H1 (cell line): ENCODE results near the gene BCAR3. TPM values are rescaled to one million over a fixed set of nuclear protein-coding genes. Genes with fewer than 3 reads are reported as not detected.
A peak's percentile ranks its signal among the peaks of the same experiment; 100 is the strongest.

Experiments
- CTCF ChIA-PET: fragments of 300-600 bp; sonication (Branson Sonifier 250); formaldehyde crosslinking; loops from one replicate; lab custom pipeline; 2021; ENCODE audit not compliant: partially characterized antibody; lab: Charles Lee
- POLR2A ChIA-PET: fragments of 300-600 bp; sonication (Branson Sonifier 250); formaldehyde crosslinking; loops from one replicate; lab custom pipeline; 2021; ENCODE audit warnings: inconsistent platforms; ENCODE audit not compliant: partially characterized antibody; lab: Charles Lee
- DNase-seq, 2 experiments: peaks; one replicate each; pipeline versions ENCODE4 v3.0.0 to v3.0.0-alpha.2; 2010 to 2022; ENCODE audit warnings: low spot score in 2 of 2, low read depth in 1 of 2, mixed read lengths in 1 of 2
- FAIRE-seq: peaks from 2 replicates; lab custom pipeline; 2011; peaks lifted over from hg19 to GRCh38; lab: Jason Lieb, UNC
- H2AFZ ChIP-seq: 2 replicates; pipeline ENCODE4 v1.8.1; 2012; ENCODE audit warnings: low read length, inconsistent platforms
- H2AK5ac ChIP-seq: 2 replicates; pipeline ENCODE4 v1.6.1; 2013; ENCODE audit warnings: low read depth, low read length
- H2BK120ac ChIP-seq: replicated peaks from 2 replicates; pipeline ENCODE3; 2013; ENCODE audit warnings: low read depth, low read length, inconsistent platforms
- H2BK12ac ChIP-seq: 2 replicates; pipeline ENCODE4 v1.6.1; 2013; ENCODE audit warnings: low read depth, low read length
- H2BK15ac ChIP-seq: 2 replicates; pipeline ENCODE4 v1.6.1; 2013; ENCODE audit warnings: low read length
- H2BK20ac ChIP-seq: 2 replicates; pipeline ENCODE4 v1.6.1; 2013; ENCODE audit warnings: low read length
- H2BK5ac ChIP-seq: 2 replicates; pipeline ENCODE4 v1.6.1; 2013; ENCODE audit warnings: low read depth, low read length
- H3K14ac ChIP-seq: 2 replicates; pipeline ENCODE4 v1.6.1; 2013; ENCODE audit warnings: inconsistent platforms; ENCODE audit not compliant: insufficient read length
- H3K18ac ChIP-seq: 2 replicates; pipeline ENCODE4 v1.6.1; 2013; ENCODE audit warnings: low read length; ENCODE audit errors: extremely low read depth
- H3K23ac ChIP-seq: 2 replicates; pipeline ENCODE4 v1.6.1; 2013; ENCODE audit warnings: inconsistent platforms; ENCODE audit not compliant: insufficient read length
- H3K23me2 ChIP-seq: 2 replicates; pipeline ENCODE4 v1.6.1; 2013; ENCODE audit warnings: low read depth, low read length
- H3K27ac ChIP-seq: 2 replicates; pipeline ENCODE4 v1.6.1; 2011; ENCODE audit warnings: low read depth, low read length, inconsistent platforms
- H3K27me3 ChIP-seq, 4 experiments: replicated peaks in 1 of 4; 1 replicate in 1 of 4; 2 replicates in 3 of 4; pipeline versions ENCODE4 v1.6.1 to v1.8.1; 2011 to 2013; ENCODE audit warnings: low read length in 3 of 4, mild to moderate bottlenecking in 3 of 4, inconsistent platforms in 2 of 4, mixed read lengths in 2 of 4, moderate library complexity in 1 of 4; ENCODE audit not compliant: control insufficient read depth in 3 of 4, insufficient read depth in 3 of 4; ENCODE audit errors: extremely low read depth in 1 of 4
- H3K36me3 ChIP-seq, 4 experiments: 2 replicates each; pipeline versions ENCODE4 v1.6.1 to v1.8.1; 2011 to 2013; ENCODE audit warnings: mild to moderate bottlenecking in 4 of 4, low read length in 3 of 4, moderate library complexity in 2 of 4, control low read depth in 1 of 4, inconsistent platforms in 1 of 4; ENCODE audit not compliant: insufficient read depth in 4 of 4, control insufficient read depth in 2 of 4
- H3K4ac ChIP-seq: replicated peaks from 2 replicates; pipeline ENCODE3; 2013; ENCODE audit warnings: low read length, low read depth, mixed read lengths, inconsistent platforms; ENCODE audit not compliant: insufficient read length
- H3K4me1 ChIP-seq, 4 experiments: replicated peaks in 1 of 4; 1 replicate in 1 of 4; 2 replicates in 3 of 4; pipeline versions ENCODE4 v1.6.1 to v1.8.1; 2011 to 2013; ENCODE audit warnings: low read length in 3 of 4, inconsistent platforms in 2 of 4, mixed read lengths in 1 of 4; ENCODE audit not compliant: insufficient read depth in 4 of 4, control insufficient read depth in 3 of 4
- H3K4me2 ChIP-seq, 2 experiments: 2 replicates each; pipeline versions ENCODE4 v1.6.1 to v1.8.1; 2011 to 2013; ENCODE audit warnings: low read depth in 2 of 2, low read length in 2 of 2, control low read depth in 1 of 2, inconsistent platforms in 1 of 2, mild to moderate bottlenecking in 1 of 2; ENCODE audit not compliant: insufficient read depth in 1 of 2
- H3K4me3 ChIP-seq, 4 experiments: fragments of 200-600, 300-600 bp in 1 of 4; sonication (generic), shearing (Covaris generic), sonication (Bioruptor Twin) in 1 of 4; 2 replicates each; pipeline versions ENCODE4 v1.5.1 to v1.8.1; 2011 to 2016; ENCODE audit warnings: low read length in 4 of 4, low read depth in 3 of 4, control low read depth in 2 of 4, inconsistent platforms in 2 of 4, mild to moderate bottlenecking in 2 of 4, mixed read lengths in 1 of 4, moderate library complexity in 1 of 4; ENCODE audit not compliant: insufficient read depth in 2 of 4; ENCODE audit errors: extremely low read depth in 1 of 4
- H3K56ac ChIP-seq: replicated peaks from 2 replicates; pipeline ENCODE3; 2013; ENCODE audit warnings: low read depth, mild to moderate bottlenecking, mixed read lengths, low read length, inconsistent platforms; ENCODE audit not compliant: insufficient read length
- H3K79me1 ChIP-seq: 2 replicates; pipeline ENCODE4 v1.6.1; 2013; ENCODE audit warnings: low read depth, low read length, control low read depth
- H3K79me2 ChIP-seq, 2 experiments: 2 replicates each; pipeline versions ENCODE4 v1.6.1 to v1.8.1; 2012 to 2013; ENCODE audit warnings: low read length in 2 of 2, mild to moderate bottlenecking in 2 of 2, inconsistent platforms in 1 of 2; ENCODE audit not compliant: insufficient read depth in 2 of 2, control insufficient read depth in 1 of 2
- H3K9ac ChIP-seq, 4 experiments: replicated peaks in 1 of 4; 1 replicate in 1 of 4; 2 replicates in 3 of 4; pipeline versions ENCODE4 v1.6.1 to v1.8.1; 2011 to 2013; ENCODE audit warnings: low read depth in 3 of 4, low read length in 3 of 4, control low read depth in 2 of 4, mild to moderate bottlenecking in 2 of 4, moderate library complexity in 2 of 4, inconsistent platforms in 1 of 4; ENCODE audit errors: extremely low read depth in 1 of 4
- H3K9me3 ChIP-seq, 2 experiments: 2 replicates each; pipeline versions ENCODE4 v1.6.1 to v1.8.1; 2012 to 2013; ENCODE audit warnings: mild to moderate bottlenecking in 2 of 2, moderate library complexity in 2 of 2, control low read depth in 1 of 2, inconsistent platforms in 1 of 2, low read depth in 1 of 2, low read length in 1 of 2, mixed read lengths in 1 of 2; ENCODE audit not compliant: insufficient read depth in 2 of 2
- H4K20me1 ChIP-seq, 2 experiments: replicated peaks in 1 of 2; 2 replicates each; pipeline versions ENCODE3 to v1.8.1; 2011 to 2013; ENCODE audit warnings: inconsistent platforms in 2 of 2, low read length in 2 of 2, mild to moderate bottlenecking in 1 of 2; ENCODE audit not compliant: insufficient read depth in 2 of 2, control insufficient read depth in 1 of 2
- H4K5ac ChIP-seq: 2 replicates; pipeline ENCODE4 v1.6.1; 2013; ENCODE audit warnings: low read length, low read depth, mixed read lengths, inconsistent platforms; ENCODE audit not compliant: insufficient read length
- H4K8ac ChIP-seq: 2 replicates; pipeline ENCODE4 v1.8.0; 2013; ENCODE audit warnings: mild to moderate bottlenecking, moderate library complexity, low read length, inconsistent platforms; ENCODE audit not compliant: insufficient read depth; ENCODE audit errors: extremely low read depth
- H4K91ac ChIP-seq: replicated peaks from 2 replicates; pipeline ENCODE3; 2013; ENCODE audit warnings: low read length, mixed read lengths, inconsistent platforms; ENCODE audit not compliant: insufficient read length
- BACH1 ChIP-seq: IDR thresholded peaks from 2 replicates; pipeline ENCODE4 v1.6.1; 2012; ENCODE audit warnings: low read length, improper control_type of control experiment
- CBX8 ChIP-seq: fragments of 300-800, 300-1000 bp; sonication (generic); IDR thresholded peaks from 2 replicates; pipeline ENCODE4 v1.7.1; 2016; ENCODE audit warnings: low read depth, low read length, borderline replicate concordance
- POLR2A ChIP-seq, 2 experiments: IDR thresholded peaks; 1 replicate in 1 of 2; 2 replicates in 1 of 2; pipeline ENCODE4 v1.6.1; 2011; ENCODE audit warnings: low read depth in 2 of 2, low read length in 2 of 2, mild to moderate bottlenecking in 2 of 2; ENCODE audit errors: control extremely low read depth in 1 of 2
- SAP30 ChIP-seq: fragments of 300-600 bp; sonication (generic); IDR thresholded peaks from 2 replicates; pipeline ENCODE4 v1.7.1; 2012; ENCODE audit warnings: low read length, moderate library complexity, mild to moderate bottlenecking, inconsistent platforms; ENCODE audit not compliant: insufficient read depth, insufficient replicate concordance
- TAF1 ChIP-seq: IDR thresholded peaks from 2 replicates; pipeline ENCODE4 v1.6.1; 2011; ENCODE audit warnings: mild to moderate bottlenecking, low read depth, low read length
- WGBS, 2 experiments: shearing (Covaris generic) in 1 of 2; methylation state at CpG; one replicate each; pipeline versions ENCODE4 v1.1.6 to v1.1.7; 2013 to 2015; ENCODE audit warnings: low lambda C conversion rate in 2 of 2, mixed read lengths in 2 of 2, inconsistent platforms in 1 of 2, low coverage in 1 of 2, missing lambda C conversion rate in 1 of 2; ENCODE audit not compliant: insufficient replicate concordance in 2 of 2, insufficient coverage in 1 of 2, insufficient read length in 1 of 2; ENCODE audit errors: extremely low coverage in 1 of 2, missing lambda C conversion rate in 1 of 2; 5-methylcytosine and 5-hydroxymethylcytosine counted together
- polyA plus RNA-seq, 7 experiments: library from polyadenylated mRNA; depleted of rRNA in 3 of 7; stranded (reverse) in 5 of 7; unstranded in 2 of 7; fragments of >200 nt in 5 of 7; fragments of 200-250 nt in 2 of 7; gene quantifications; 1 replicate in 5 of 7; 2 replicates in 1 of 7; 4 replicates in 1 of 7; pipeline versions ENCODE4 v1.2.1 to v1.2.3, GENCODE V29; 2011 to 2013; ENCODE audit warnings: missing spikeins in 2 of 7, mixed read lengths in 2 of 7
- total RNA-seq: library from RNA; stranded (reverse); fragmentation: NEBNext Ultra II Directional; extraction: Animal tissue kit (Norgen Biotek cat#: 25700); gene quantifications from 2 replicates; pipeline ENCODE4 v1.2.1, GENCODE V29; 2021
- TF ChIP-seq, protein P1 (sequence below): IDR thresholded peaks from 2 replicates; pipeline ENCODE4 v1.6.1; 2012; ENCODE audit warnings: inconsistent platforms

Gene BCAR3
- total and polyA plus RNA-seq, 2 of the 8 experiments (the other 6 are each of a cell fraction or from before 2014, with no cell fraction given) = 5.6 to 9.2 TPM

DNA sequence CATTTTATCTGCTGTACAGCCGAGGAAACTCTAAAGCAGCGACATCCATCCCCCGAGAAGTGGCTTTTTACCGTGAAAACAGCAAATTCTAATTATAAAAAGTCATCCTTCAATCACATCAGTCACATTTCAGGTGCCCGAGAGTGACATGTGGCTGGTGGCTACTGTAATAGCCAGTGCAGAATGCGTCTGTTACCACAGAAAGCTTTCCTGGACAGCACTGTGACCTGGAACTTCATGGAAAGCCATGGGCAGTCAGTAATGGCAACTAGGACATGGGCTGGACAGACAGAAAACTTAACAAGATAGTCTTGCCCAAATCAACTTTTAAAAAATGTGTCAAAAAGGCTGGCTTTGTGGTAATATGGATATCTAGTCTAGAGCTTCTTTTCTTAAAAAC is 106.6 kb downstream of the BCAR3 start:
- Histone ChIP-seq H3K9me3 (no peaks in the 10 kb centered on the region), H3K27me3 (no peaks in the 10 kb centered on the region; a peak in 1 of 7 replicates), H3K56ac (no peak overlapping the region), H3K23ac (no peak overlapping the region), H2BK12ac (no peak overlapping the region), H3K27ac (no peak overlapping the region), H3K9ac (no peak overlapping the region), H3K79me1 (no peaks in the 10 kb centered on the region; the same call in 1 of the 2 replicates), H2AFZ (no peak overlapping the region), H2BK5ac (no peak overlapping the region), H2BK20ac (no peak overlapping the region), H2AK5ac (no peak overlapping the region), H3K79me2 (no peaks in the 10 kb centered on the region), H3K36me3 (peaks cover 0 to 9% (median 1%) of the 10 kb centered on the region in 4 experiments; a peak in 4 of 8 replicates), H4K8ac (no peak overlapping the region), H3K14ac (no peak overlapping the region), H4K91ac (no peak overlapping the region), H3K18ac (no peak overlapping the region), H2BK15ac (no peak overlapping the region), H4K5ac (no peak overlapping the region), H3K23me2 (no peaks in the 10 kb centered on the region), H3K4ac (no peak overlapping the region), H4K20me1 (no peaks in the 10 kb centered on the region), H2BK120ac (no peak overlapping the region), H3K4me3 (no peak overlapping the region), H3K4me1 (no peaks in the 10 kb centered on the region), H3K4me2 (no peak overlapping the region)
- DNase-seq = no peak
- FAIRE-seq = no peak
- WGBS, 2 experiments = 90% methylated on average over 6 of the region's 6 CpGs; no CpG with 5 or more reads in 1 of the 2 experiments
- CTCF ChIA-PET = interaction anchor here (0.6 to 1.4 kb wide), 2 partner anchors 17 to 72 kb away, joined by 3 read pairs; no protein-coding TSS in a partner anchor
- TF ChIP-seq TAF1 (no peak), BACH1 (no peak), CBX8 (no peak), POLR2A (IDR thresholded peaks at IDR 0.05; ENCODE audit: control extremely low read depth in 1 of 2, low read depth in 2 of 2, low read length in 2 of 2) (peak in 1 of 2 experiments; percentile 9; a peak in 1 of 3 replicates), SAP30 (no peak)
- TF ChIP-seq, protein P1, sequence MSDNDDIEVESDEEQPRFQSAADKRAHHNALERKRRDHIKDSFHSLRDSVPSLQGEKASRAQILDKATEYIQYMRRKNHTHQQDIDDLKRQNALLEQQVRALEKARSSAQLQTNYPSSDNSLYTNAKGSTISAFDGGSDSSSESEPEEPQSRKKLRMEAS = no peak
- POLR2A ChIA-PET = interaction anchor here (0.8 kb wide), 1 partner anchor 39 kb away, joined by 3 read pairs; no protein-coding TSS in a partner anchor
